GM23248 (cell line): ENCODE data around the gene NEMF.

Source experiments
- EZH2 ChIP-seq: fragments of 200-600 bp; sonication (generic); IDR thresholded peaks from 2 replicates; pipeline ENCODE4 v1.6.1; 2018; ENCODE audit warnings: antibody characterized with exemption, mild to moderate bottlenecking; ENCODE audit not compliant: insufficient read depth, poor library complexity, severe bottlenecking
- EZH2phosphoT487 ChIP-seq: fragments of 200-600 bp; sonication (generic); IDR thresholded peaks from 2 replicates; pipeline ENCODE4 v1.6.1; 2018; ENCODE audit warnings: antibody characterized with exemption, moderate library complexity, mild to moderate bottlenecking, low read depth; ENCODE audit not compliant: insufficient read depth

- TF ChIP-seq EZH2 (no peak), EZH2phosphoT487 (no peak)
Measured at GRCh38 chr14:49745191-49745590, 107.4 kb downstream of the NEMF start.
